Cardiac muscle cell (in vitro differentiated cells and primary cell): ENCODE data around the gene FBXW2. TPM values are rescaled to one million over a fixed set of nuclear protein-coding genes. Genes with fewer than 3 reads are reported as not detected.

Source experiments
- DNase-seq, 2 donors: peaks; one replicate each; pipeline versions ENCODE4 v3.0.0 to v3.0.0-alpha.2; 2010 to 2017; ENCODE audit warnings: low read depth in 1 of 2, low spot score in 1 of 2
- H3K27ac ChIP-seq: fragments of 200-600 bp; sonication (generic); 2 replicates; pipeline ENCODE4 v1.5.1; 2016
- H3K27me3 ChIP-seq: fragments of 200-600 bp; sonication (generic); 2 replicates; pipeline ENCODE4 v1.6.0; 2016; ENCODE audit warnings: control low read depth
- H3K36me3 ChIP-seq: fragments of 200-600 bp; sonication (generic); 2 replicates; pipeline ENCODE4 v1.5.1; 2016; ENCODE audit warnings: control low read depth
- H3K4me1 ChIP-seq: fragments of 200-600 bp; sonication (generic); 2 replicates; pipeline ENCODE4 v1.8.1; 2017; ENCODE audit warnings: low read depth, mild to moderate bottlenecking, mixed run types
- H3K4me3 ChIP-seq: fragments of 200-600 bp; sonication (generic); 2 replicates; pipeline ENCODE4 v1.5.1; 2016; ENCODE audit warnings: mild to moderate bottlenecking
- H3K9me3 ChIP-seq: fragments of 200-600 bp; sonication (generic); 2 replicates; pipeline ENCODE4 v1.5.1; 2017; ENCODE audit warnings: low read depth, mild to moderate bottlenecking, control low read depth
- CTCF ChIP-seq: IDR thresholded peaks from 2 replicates; pipeline ENCODE4 v1.5.1; 2012; ENCODE audit warnings: low read depth, mild to moderate bottlenecking, low read length
- polyA plus RNA-seq: library from polyadenylated mRNA; unstranded; fragments of >200 nt; fragmentation: Nextera tagmentation; extraction: Ambion mirVana; gene quantifications from 2 replicates; pipeline ENCODE4 v1.2.1, GENCODE V29; 2016
- total RNA-seq: library from RNA; depleted of rRNA; stranded (reverse); fragments of >200 nt; gene quantifications from 2 replicates; pipeline ENCODE4 v1.2.3, GENCODE V29; 2016

FBXW2 gene
- total and polyA plus RNA-seq, 2 experiments from 2014 or later = 36.5 to 45.5 TPM

GRCh38 chr9:120726484-120726883 is 66.7 kb downstream of the FBXW2 start:
- no peak for TF ChIP-seq CTCF
- Histone ChIP-seq H3K4me1 (no peaks in the 10 kb centered on the region), H3K27me3 (no peaks in the 10 kb centered on the region), H3K27ac (no peak overlapping the region), H3K4me3 (no peak overlapping the region), H3K36me3 (no peaks in the 10 kb centered on the region), H3K9me3 (no peaks in the 10 kb centered on the region)
- DNase-seq = no peak

DNA sequence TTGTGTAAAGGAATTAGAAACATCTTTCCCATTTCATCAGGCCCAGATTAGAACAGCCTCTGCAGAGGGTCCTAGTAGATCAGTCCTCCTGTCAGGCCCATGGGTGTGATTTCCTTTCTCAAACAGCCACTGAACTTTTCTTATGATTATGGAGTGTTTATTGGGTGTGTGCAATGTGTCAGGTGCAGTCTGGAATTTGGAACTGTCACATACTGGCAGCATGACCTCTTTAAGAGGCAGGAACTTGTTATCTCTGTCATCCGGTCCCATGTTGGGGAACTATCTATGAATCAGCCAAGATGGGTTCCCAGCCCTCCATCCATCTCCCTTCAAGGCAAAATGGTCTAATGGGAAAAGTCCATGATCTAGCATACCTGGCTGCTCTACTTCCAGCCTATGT is 67.3 kb downstream of the FBXW2 start:
- H3K27me3 ChIP-seq = no peaks in the 10 kb centered on the region
- H3K4me1 ChIP-seq = no peaks in the 10 kb centered on the region
- no peak for DNase-seq
- no peak overlapping the region for H3K27ac ChIP-seq
- no peaks in the 10 kb centered on the region for H3K36me3 ChIP-seq
- H3K9me3 ChIP-seq = no peaks in the 10 kb centered on the region
- TF ChIP-seq CTCF = no peak
- H3K4me3 ChIP-seq = no peak overlapping the region

DNA sequence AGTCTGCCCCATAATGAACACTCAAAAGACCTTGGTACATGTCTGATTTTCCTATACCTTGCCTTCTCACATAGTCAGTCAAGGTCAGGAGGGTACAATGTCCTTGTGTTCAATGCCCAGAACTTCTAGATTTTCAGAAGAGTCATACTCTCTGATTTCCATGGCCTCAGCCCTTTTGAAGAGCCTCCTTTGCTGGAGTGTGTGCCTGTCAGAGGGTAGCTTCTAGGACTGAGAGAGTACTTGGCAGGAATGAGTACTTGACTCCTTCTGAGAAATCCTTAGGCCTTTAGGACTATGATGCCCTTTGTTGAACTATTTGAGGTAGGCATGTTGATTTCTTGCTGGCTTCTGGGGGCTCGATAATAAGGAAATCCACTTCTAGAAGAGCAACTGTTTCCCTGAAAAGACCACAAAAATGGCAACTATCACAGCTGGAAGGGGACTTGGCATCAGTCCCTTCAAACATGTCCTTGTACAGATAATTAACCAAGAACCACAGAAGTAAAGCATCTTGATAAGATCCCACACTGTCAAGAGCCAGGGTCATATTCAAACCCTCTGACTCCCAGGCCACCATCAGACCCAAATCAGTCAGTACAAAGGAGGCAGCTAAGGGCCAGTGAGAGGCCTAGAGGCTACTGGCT is 68.3 kb downstream of the FBXW2 start:
- no peaks in the 10 kb centered on the region for H3K36me3 ChIP-seq
- no peak overlapping the region for H3K27ac ChIP-seq
- H3K27me3 ChIP-seq = no peaks in the 10 kb centered on the region
- no peak overlapping the region for H3K4me3 ChIP-seq
- no peaks in the 10 kb centered on the region for H3K9me3 ChIP-seq
- DNase-seq = no peak
- TF ChIP-seq CTCF = no peak
- no peaks in the 10 kb centered on the region for H3K4me1 ChIP-seq

DNA sequence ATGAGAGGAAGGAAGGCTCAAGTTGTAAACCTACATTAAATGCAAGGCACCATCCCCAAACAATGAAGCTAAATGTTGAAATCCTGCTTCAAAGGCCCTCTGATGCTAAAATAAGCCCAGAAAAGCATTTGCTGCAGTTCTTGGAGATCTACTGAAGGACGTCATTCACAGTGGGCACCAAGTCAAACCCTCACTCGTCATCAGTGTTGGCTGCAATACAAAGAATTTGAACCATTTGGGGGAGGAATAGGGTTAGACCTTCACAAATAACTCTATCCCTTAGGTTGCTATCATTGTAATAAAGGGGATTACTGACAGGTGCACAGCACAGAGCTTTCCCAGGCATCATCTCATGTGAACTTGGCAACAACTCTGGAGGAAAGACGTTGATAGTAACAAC is 69.7 kb downstream of the FBXW2 start:
- Histone ChIP-seq H3K4me1 (no peaks in the 10 kb centered on the region), H3K9me3 (no peaks in the 10 kb centered on the region), H3K27me3 (no peaks in the 10 kb centered on the region), H3K36me3 (no peaks in the 10 kb centered on the region), H3K4me3 (no peak overlapping the region), H3K27ac (no peak overlapping the region)
- no peak for TF ChIP-seq CTCF
- DNase-seq = peak in 1 of 2 donors; percentile 87

GRCh38 chr9:120720404-120720803 is 72.8 kb downstream of the FBXW2 start:
- Histone ChIP-seq H3K27me3 (no peaks in the 10 kb centered on the region), H3K36me3 (no peaks in the 10 kb centered on the region), H3K9me3 (no peaks in the 10 kb centered on the region), H3K27ac (no peak overlapping the region), H3K4me3 (no peak overlapping the region), H3K4me1 (no peaks in the 10 kb centered on the region)
- no peak for DNase-seq
- TF ChIP-seq CTCF = no peak
